ENCODE results near the gene FZR1.

The FZR1 gene

GRCh38 chr19:3585301-3586126 lies 79.4 kb downstream of the FZR1 start, which contains the start of gene GIPC3:
TSS of gene GIPC3 (plus strand) at chr19:3585478. CDS start at chr19:3585598, 120 bp downstream.
- H3K27ac ChIP-seq, result no peak within 1 kb of the TSS
- no peak for DNase-seq (ENCODE audit: low read depth, low spot score)

- no peak for DNase-seq (ENCODE audit: low read depth, low spot score)
- no peak overlapping the region for H3K27ac ChIP-seq
These were observed 80.1 kb downstream of the FZR1 start for GRCh38 chr19:3586127-3586626.

DNA sequence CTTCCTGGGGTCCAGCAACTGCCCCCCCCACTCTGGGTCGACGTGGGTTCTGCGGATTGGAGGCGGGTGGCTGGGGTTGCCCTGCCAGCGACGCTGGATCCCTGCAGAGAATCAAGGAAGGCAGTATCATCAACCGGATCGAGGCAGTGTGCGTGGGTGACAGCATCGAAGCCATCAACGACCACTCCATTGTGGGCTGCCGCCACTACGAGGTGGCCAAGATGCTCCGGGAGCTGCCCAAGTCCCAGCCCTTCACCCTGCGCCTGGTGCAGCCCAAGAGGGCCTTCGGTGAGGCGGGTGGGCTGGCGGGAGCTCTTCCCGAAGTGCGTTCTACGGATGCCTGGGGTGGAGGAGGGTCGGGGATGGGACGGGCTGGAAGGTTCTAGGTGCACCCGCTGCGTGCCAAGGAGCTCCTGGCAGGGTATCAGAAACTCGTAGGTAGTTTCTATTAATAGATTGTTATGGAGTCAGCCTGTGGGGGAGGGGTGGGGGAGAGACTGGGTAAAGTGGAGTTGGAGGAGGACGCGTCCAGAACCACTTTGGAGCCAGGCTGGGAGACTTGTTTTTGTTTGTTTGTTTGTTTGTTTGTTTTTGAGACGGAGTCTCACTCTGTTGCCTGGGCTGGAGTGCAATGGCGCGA lies 80.7 kb downstream of the FZR1 start:
- H3K27ac ChIP-seq, result no peak overlapping the region
- no peak for DNase-seq (ENCODE audit: low read depth, low spot score)

Data from epithelial cell of prostate (primary cell).